ENCODE data around the gene NUP62. TPM values are rescaled to one million over a fixed set of nuclear protein-coding genes. Genes with fewer than 3 reads are reported as not detected.

NUP62 gene
- total and polyA plus RNA-seq, 3 experiments from 2014 or later: 73.7 to 231 (median 223) TPM

- H3K9me3 Mint-ChIP-seq: no peaks in the 10 kb centered on the region
- no peaks in the 10 kb centered on the region for H3K9me3 ChIP-seq (ENCODE audit: low read length)
- no peaks in the 10 kb centered on the region for H3K27me3 Mint-ChIP-seq
- no peak for DNase-seq
- no peak overlapping the region for H3K4me3 ChIP-seq (ENCODE audit: low read length)
- peaks cover 10% of the 10 kb centered on the region for H3K4me1 ChIP-seq (ENCODE audit: insufficient read depth, low read length)
- H3K27ac Mint-ChIP-seq: peak overlapping the region in 5 of 8 donors; percentile 27 to 79 (median 58)
- ChIA-PET CTCF (interaction anchor here (1.0 kb wide), 1 partner anchor 16 kb away, joined by 3 read pairs; the partner anchor contains the start of genes ATF5 and NUP62), POLR2A (no interaction called here)
- H3K4me3 Mint-ChIP-seq: no peak overlapping the region
- H3K27ac ChIP-seq (ENCODE audit: low read depth, low read length): no peak overlapping the region
- peaks cover 0 to 81% (median 11%) of the 10 kb centered on the region in 3 donors for H3K36me3 Mint-ChIP-seq
- H3K27me3 ChIP-seq (ENCODE audit: insufficient read depth, low read length, poor library complexity, severe bottlenecking): no peaks in the 10 kb centered on the region
- H3K4me1 Mint-ChIP-seq: peaks cover 17 to 35% (median 32%) of the 10 kb centered on the region in 3 donors
- peaks cover 17% of the 10 kb centered on the region for H3K36me3 ChIP-seq (ENCODE audit: insufficient read depth, low read length)
These were observed 16.2 kb downstream of the NUP62 start for GRCh38 chr19:49912965-49913685.

GRCh38 chr19:49911381-49912145 is 17.7 kb downstream of the NUP62 start:
- no peaks in the 10 kb centered on the region for H3K27me3 ChIP-seq (ENCODE audit: insufficient read depth, low read length, poor library complexity, severe bottlenecking)
- no peaks in the 10 kb centered on the region for H3K9me3 ChIP-seq (ENCODE audit: low read length)
- no peak overlapping the region for H3K4me3 Mint-ChIP-seq
- no peak overlapping the region for H3K27ac ChIP-seq (ENCODE audit: low read depth, low read length)
- no peaks in the 10 kb centered on the region for H3K9me3 Mint-ChIP-seq
- DNase-seq: no peak
- H3K27me3 Mint-ChIP-seq: no peaks in the 10 kb centered on the region
- H3K4me1 ChIP-seq (ENCODE audit: insufficient read depth, low read length): peaks cover 10% of the 10 kb centered on the region
- H3K4me1 Mint-ChIP-seq: peaks cover 18 to 27% (median 26%) of the 10 kb centered on the region in 3 donors
- peaks cover 16% of the 10 kb centered on the region for H3K36me3 ChIP-seq (ENCODE audit: insufficient read depth, low read length)
- H3K27ac Mint-ChIP-seq: peak overlapping the region; percentile 7 to 97 (median 87)
- peaks cover 0 to 80% (median 12%) of the 10 kb centered on the region in 3 donors for H3K36me3 Mint-ChIP-seq
- H3K4me3 ChIP-seq (ENCODE audit: low read length): no peak overlapping the region
- CTCF ChIA-PET: interaction anchor here (0.8 kb wide), 1 partner anchor 27 kb away, joined by 3 read pairs; no protein-coding TSS in a partner anchor
- POLR2A ChIA-PET: interaction anchor here (0.6 kb wide), 2 partner anchors 235 to 384 kb away, joined by 7 to 8 read pairs; partner anchors contain the start of gene RCN3

- Histone ChIP-seq H3K36me3 (ENCODE audit: insufficient read depth, low read length) (peaks cover 10% of the 10 kb centered on the region), H3K4me1 (ENCODE audit: insufficient read depth, low read length) (peaks cover 10% of the 10 kb centered on the region), H3K4me3 (ENCODE audit: low read length) (no peak overlapping the region), H3K9me3 (ENCODE audit: low read length) (no peaks in the 10 kb centered on the region), H3K27ac (ENCODE audit: low read depth, low read length) (no peak overlapping the region), H3K27me3 (ENCODE audit: insufficient read depth, low read length, poor library complexity, severe bottlenecking) (no peaks in the 10 kb centered on the region)
- CTCF ChIA-PET: interaction anchor here (0.6 kb wide), 1 partner anchor 20 kb away, joined by 3 read pairs; no protein-coding TSS in a partner anchor
- no peak for DNase-seq
- POLR2A ChIA-PET: no interaction called here
- Mint-ChIP-seq H3K27me3 (no peaks in the 10 kb centered on the region), H3K36me3 (peaks cover 0 to 78% (median 11%) of the 10 kb centered on the region in 3 donors), H3K4me3 (no peak overlapping the region), H3K27ac (peak overlapping the region in 2 of 8 donors; percentile 29 to 97), H3K4me1 (peaks cover 15 to 24% (median 23%) of the 10 kb centered on the region in 3 donors), H3K9me3 (no peaks in the 10 kb centered on the region)
These were observed 19.1 kb downstream of the NUP62 start for GRCh38 chr19:49910179-49910578.

GRCh38 chr19:49908480-49909420 is 20.6 kb downstream of the NUP62 start:
- peaks cover 10% of the 10 kb centered on the region for H3K36me3 ChIP-seq (ENCODE audit: insufficient read depth, low read length)

GRCh38 chr19:49907745-49908446 is 21.4 kb downstream of the NUP62 start:
- no peak overlapping the region for H3K4me3 ChIP-seq (ENCODE audit: low read length)
- no peaks in the 10 kb centered on the region for H3K9me3 Mint-ChIP-seq
- H3K27ac ChIP-seq (ENCODE audit: low read depth, low read length): no peak overlapping the region
- DNase-seq: no peak
- H3K27me3 ChIP-seq (ENCODE audit: insufficient read depth, low read length, poor library complexity, severe bottlenecking): no peaks in the 10 kb centered on the region
- peak overlapping the region in 2 of 8 donors; percentile 23 to 58 for H3K27ac Mint-ChIP-seq
- peaks cover 13 to 20% (median 16%) of the 10 kb centered on the region in 3 donors for H3K4me1 Mint-ChIP-seq
- H3K4me1 ChIP-seq (ENCODE audit: insufficient read depth, low read length): peaks cover 10% of the 10 kb centered on the region
- ChIA-PET CTCF (interaction anchor here (1.7 kb wide), 1 partner anchor 9 kb away, joined by 4 read pairs; no protein-coding TSS in a partner anchor), POLR2A (no interaction called here)
- H3K9me3 ChIP-seq (ENCODE audit: low read length): no peaks in the 10 kb centered on the region
- H3K36me3 ChIP-seq (ENCODE audit: insufficient read depth, low read length): peaks cover 4% of the 10 kb centered on the region
- H3K27me3 Mint-ChIP-seq: no peaks in the 10 kb centered on the region
- H3K4me3 Mint-ChIP-seq: no peak overlapping the region
- peaks cover 0 to 57% (median 3%) of the 10 kb centered on the region in 3 donors for H3K36me3 Mint-ChIP-seq

More at GRCh38 chr19:49908480-49909420, 20.6 kb downstream of the NUP62 start:
- CTCF ChIA-PET: interaction anchor here (1.7 kb wide), 1 partner anchor 9 kb away, joined by 4 read pairs; no protein-coding TSS in a partner anchor
- H3K4me3 Mint-ChIP-seq: no peak overlapping the region
- H3K27me3 Mint-ChIP-seq: no peaks in the 10 kb centered on the region
- Histone ChIP-seq H3K27ac (ENCODE audit: low read depth, low read length) (no peak overlapping the region), H3K4me1 (ENCODE audit: insufficient read depth, low read length) (peaks cover 10% of the 10 kb centered on the region), H3K9me3 (ENCODE audit: low read length) (no peaks in the 10 kb centered on the region), H3K27me3 (ENCODE audit: insufficient read depth, low read length, poor library complexity, severe bottlenecking) (no peaks in the 10 kb centered on the region), H3K4me3 (ENCODE audit: low read length) (no peak overlapping the region)
- no peak overlapping the region for H3K27ac Mint-ChIP-seq
- H3K4me1 Mint-ChIP-seq: peaks cover 13 to 23% (median 20%) of the 10 kb centered on the region in 3 donors
- POLR2A ChIA-PET: interaction anchor here (1.2 kb wide), 1 partner anchor 15 kb away, joined by 3 read pairs; no protein-coding TSS in a partner anchor
- peaks cover 0 to 65% (median 8%) of the 10 kb centered on the region in 3 donors for H3K36me3 Mint-ChIP-seq
- no peak for DNase-seq
- no peaks in the 10 kb centered on the region for H3K9me3 Mint-ChIP-seq

- peaks cover 13 to 16% (median 14%) of the 10 kb centered on the region in 3 donors for H3K4me1 Mint-ChIP-seq
- H3K36me3 Mint-ChIP-seq: peaks cover 0 to 50% (median 3%) of the 10 kb centered on the region in 3 donors
- no peaks in the 10 kb centered on the region for H3K27me3 Mint-ChIP-seq
- ChIA-PET CTCF (no interaction called here), POLR2A (no interaction called here)
- H3K36me3 ChIP-seq (ENCODE audit: insufficient read depth, low read length): peaks cover 3% of the 10 kb centered on the region
- no peaks in the 10 kb centered on the region for H3K9me3 Mint-ChIP-seq
- peak overlapping the region in 2 of 8 donors; percentile 7 to 12 for H3K27ac Mint-ChIP-seq
- no peaks in the 10 kb centered on the region for H3K27me3 ChIP-seq (ENCODE audit: insufficient read depth, low read length, poor library complexity, severe bottlenecking)
- H3K4me1 ChIP-seq (ENCODE audit: insufficient read depth, low read length): peaks cover 10% of the 10 kb centered on the region
- peak overlapping the region in 1 of 7 donors; percentile 61 for H3K4me3 Mint-ChIP-seq
- H3K9me3 ChIP-seq (ENCODE audit: low read length): no peaks in the 10 kb centered on the region
- no peak for DNase-seq
- H3K4me3 ChIP-seq (ENCODE audit: low read length): no peak overlapping the region
- H3K27ac ChIP-seq (ENCODE audit: low read depth, low read length): no peak overlapping the region
These were observed 22.3 kb downstream of the NUP62 start for GRCh38 chr19:49906879-49907564.

Measured in CD8-positive, alpha-beta memory T cell (primary cell).